ENCODE measurements around the gene PRDM16.

- TF ChIP-seq REST (IDR thresholded peaks at IDR 0.05) (no peak), JUND (IDR thresholded peaks at IDR 0.05) (no peak), YY1 (IDR thresholded peaks at IDR 0.05) (no peak), FOXA1 (IDR thresholded peaks at IDR 0.05) (no peak), CTCF (IDR thresholded peaks at IDR 0.05; ENCODE audit: low read depth, low read length, missing input control) (no peak), RAD21 (IDR thresholded peaks at IDR 0.05) (no peak), MAX (IDR thresholded peaks at IDR 0.05) (no peak), ATF3 (IDR thresholded peaks at IDR 0.05) (no peak), ZBTB33 (IDR thresholded peaks at IDR 0.05) (no peak), GABPA (IDR thresholded peaks at IDR 0.05 in 1 of 2, conservative IDR thresholded peaks at IDR 0.05 in 1 of 2) (no peak)
Measured at GRCh38 chr1:3055051-3055450, 14.0 kb upstream of the PRDM16 start.
